HG03439 (cell line): ENCODE measurements around the gene MXI1.
"Not testable (repeated sequence)": the region's sequence is repeated elsewhere in the genome, so short reads cannot be mapped to it uniquely, and the experiment has no call there.

Experiments
- ATAC-seq: cut with Tn5 transposase; IDR thresholded peaks from one replicate; pipeline ENCODE4 v1.9.1; 2021; ENCODE audit warnings: mild to moderate bottlenecking, moderate library complexity; ENCODE audit not compliant: unreplicated experiment

MXI1 gene

DNA sequence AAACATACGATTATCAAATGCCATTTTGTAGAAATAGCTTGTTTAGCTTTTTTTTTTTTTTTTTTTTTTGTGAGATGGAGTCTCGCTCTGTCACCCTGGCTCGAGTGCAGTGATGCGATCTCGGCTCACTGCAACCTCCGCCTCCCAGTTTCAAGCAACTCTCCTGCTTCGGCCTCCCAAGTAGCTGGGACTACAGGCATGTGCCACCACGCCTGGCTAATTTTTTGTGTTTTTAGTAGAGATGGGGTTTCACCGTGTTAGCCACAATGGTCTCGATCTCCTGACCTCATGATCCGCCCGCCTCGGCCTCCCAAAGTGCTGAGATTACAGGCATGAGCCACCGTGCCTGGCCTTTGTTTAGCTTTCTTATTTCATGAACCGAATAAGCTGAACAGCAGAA, 65.6 kb downstream of the MXI1 start:
- ATAC-seq, result not testable (repeated sequence)

DNA sequence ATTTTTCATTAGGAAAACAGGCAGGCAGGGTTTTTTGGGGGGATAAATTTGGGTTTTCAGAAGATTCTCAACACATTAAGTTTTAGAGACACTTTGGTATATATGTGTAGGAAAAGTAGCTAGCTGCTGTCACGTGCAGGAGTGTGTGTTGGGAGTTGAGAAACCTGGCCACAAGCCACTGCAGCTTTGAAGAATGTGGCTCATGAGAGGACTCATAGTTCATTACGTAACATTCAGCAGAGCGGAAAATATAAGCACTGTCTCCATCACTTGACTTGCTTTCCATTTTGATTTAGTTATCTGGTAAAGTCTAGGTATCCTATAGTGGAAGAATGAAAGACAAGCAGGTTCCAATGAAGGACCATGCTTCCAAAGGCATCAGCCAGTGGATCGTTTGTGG, 66.1 kb downstream of the MXI1 start:
- ATAC-seq, result no peak

DNA sequence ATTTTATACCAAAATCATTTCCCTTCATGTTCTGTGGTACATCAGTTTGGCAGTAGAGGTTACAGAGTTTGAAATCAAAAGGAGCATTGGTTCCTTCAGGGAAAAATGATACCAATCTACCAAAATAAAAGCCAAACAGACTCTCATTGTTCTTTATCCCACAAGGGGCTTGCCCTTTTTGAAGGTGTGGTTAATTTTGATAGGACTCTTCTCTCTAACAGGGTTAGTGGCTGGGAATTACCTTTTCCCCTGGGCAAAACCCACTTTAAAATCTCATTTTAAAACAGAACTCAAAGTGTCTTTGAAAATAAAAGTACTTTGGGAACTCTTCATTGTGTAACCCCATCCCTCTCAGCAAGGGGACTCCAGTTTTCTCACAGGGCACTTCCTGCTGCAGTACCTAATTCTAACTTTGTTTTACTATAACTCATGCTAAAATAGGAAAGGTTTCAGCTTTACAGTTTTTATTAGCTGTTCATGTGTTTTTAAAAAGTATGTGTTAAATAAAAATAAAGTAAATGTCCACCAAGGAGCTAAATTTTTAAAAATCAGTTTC, 66.7 kb downstream of the MXI1 start:
- no peak for ATAC-seq

DNA sequence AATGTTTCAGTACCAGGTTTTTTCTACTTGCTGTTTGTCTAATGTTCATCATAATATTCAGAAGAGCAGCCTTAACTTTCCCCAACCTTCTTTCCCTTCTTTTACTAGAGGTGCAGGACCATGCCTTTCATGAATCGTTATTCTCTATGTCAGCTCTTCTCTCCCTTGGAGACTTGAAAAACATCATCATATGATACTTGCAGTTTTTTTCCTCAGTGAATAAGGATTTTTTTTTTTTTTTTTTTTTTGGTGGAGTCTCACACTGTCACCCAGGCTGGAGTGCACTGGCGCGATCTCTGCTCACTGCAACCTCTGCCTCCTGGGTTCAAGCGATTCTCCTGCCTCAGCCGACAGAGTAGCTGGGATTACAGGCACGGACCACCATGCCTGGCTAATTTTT, 67.2 kb downstream of the MXI1 start:
- ATAC-seq, result no peak

DNA sequence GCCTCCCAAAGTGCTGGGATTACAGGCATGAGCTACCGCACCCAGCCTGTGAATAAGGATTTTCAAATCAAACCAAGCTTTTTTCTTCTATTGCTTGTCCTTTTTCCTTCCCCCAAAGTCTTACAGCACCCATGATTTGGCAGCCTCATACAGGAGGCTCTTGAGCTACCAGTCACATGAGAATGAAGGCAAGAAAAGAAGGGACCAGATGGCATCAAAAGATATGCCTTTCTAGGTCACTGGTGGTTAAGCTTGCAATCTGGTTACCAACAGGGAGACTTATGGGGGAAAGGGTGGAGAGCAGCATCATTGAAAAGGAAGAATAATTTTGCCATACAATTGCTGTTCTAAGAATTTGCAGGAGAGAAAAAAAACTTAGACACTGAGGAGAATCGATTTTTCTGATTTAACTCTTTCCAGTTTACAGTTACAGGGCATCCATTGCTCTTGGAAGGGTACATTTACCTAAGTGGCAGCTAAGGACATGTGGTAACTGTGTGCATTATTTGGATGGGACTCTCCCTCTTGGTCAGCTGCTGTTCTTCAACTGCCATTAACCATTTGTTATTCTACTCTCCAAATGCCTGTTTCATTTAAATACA, 67.8 kb downstream of the MXI1 start:
- ATAC-seq, result no peak

DNA sequence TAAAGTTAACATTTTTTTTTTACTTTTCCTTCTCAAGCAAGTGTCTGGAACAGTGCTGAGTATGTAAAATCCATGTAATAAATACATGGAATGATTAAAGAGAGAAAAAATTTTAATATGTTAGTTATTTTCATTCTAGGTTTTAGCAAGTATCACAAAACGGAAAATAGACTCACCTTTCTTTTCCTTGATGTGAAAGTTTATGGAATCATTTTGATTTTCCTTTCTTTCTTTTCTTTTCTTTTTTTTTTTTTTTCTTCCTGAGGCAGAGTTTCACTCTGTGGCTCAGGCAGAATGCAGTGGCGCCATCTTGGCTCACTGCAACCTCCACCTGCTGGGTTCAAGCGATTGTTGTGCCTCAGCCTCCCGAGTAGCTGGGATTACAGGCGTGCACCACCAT, 69.2 kb downstream of the MXI1 start:
- ATAC-seq, result no peak

DNA sequence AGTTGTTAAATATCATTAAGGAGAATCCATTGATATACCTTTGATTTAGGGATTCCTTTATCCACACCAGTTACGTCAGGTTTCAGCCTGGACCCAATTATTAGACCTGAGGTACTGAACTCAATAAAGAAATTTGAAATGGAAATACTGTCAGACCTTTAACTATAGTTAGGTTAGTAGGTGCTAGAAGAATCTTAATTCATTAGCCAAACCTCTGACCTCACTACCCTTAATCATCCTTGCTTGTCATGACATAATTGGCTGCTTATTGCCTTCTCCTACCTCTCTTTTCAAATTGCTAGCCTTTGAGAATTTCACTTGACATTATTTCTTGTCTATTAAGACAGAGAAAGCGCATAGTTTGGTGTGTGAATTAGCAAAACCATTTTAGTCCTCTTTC, 70.2 kb downstream of the MXI1 start:
- no peak for ATAC-seq

DNA sequence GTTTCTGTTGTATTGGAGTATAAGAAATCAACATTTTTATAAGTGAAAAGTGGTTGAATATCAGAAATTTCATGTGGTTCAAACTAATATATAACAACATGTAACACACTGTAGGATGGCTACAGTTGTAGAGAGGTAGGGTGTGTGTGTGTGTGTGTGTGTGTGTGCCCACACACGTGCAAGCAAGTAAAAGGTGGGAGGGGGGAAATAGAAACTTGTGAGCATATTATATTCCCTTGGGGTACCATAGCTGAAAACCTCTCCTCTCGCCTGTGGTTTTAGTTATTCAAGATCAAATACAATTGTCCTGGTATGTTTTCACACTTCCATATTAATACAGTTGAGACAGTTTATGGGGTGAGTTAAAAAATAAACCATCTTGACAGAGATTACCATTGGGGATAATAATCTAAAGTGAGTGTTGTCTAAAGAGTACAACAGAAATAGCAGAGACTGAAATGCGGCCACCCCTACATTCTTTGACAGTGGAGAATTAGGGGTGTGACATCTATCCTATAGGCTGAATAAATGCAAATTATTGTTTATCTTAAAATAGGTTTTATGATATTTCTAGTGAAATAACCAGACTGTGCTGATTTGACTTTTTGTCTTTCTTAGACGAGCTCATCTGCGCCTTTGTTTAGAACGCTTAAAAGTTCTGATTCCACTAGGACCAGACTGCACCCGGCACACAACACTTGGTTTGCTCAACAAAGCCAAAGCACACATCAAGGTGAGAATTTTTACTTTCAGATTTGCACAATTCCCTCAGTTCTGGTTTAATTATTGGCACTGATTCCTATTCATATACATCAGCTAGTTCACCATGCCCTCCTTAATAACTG, 71.4 kb downstream of the MXI1 start:
- ATAC-seq, result no peak

DNA sequence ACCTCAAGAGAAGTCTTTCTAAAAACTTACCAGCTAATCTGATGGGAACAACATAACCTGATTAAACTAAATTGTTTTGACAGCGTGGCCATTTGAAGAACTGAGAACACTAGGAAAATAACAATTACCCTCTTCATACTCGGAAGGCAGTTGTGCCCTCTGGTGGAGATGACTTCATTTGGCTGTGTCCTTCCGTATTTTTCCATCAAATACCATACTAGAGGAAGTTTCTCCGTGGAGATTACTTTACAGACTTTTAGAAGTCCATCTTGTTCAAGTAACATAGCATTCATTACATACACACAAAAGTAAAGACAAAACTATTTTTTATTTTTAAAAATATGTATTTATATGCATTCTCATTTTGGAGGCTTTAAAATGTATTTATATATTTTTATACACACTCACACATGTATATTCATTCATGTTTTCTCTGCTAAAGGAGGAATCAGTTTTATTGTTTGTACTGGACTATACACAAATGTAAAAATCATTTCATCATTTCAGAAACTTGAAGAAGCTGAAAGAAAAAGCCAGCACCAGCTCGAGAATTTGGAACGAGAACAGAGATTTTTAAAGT, 72.1 kb downstream of the MXI1 start:
- ATAC-seq, result no peak

DNA sequence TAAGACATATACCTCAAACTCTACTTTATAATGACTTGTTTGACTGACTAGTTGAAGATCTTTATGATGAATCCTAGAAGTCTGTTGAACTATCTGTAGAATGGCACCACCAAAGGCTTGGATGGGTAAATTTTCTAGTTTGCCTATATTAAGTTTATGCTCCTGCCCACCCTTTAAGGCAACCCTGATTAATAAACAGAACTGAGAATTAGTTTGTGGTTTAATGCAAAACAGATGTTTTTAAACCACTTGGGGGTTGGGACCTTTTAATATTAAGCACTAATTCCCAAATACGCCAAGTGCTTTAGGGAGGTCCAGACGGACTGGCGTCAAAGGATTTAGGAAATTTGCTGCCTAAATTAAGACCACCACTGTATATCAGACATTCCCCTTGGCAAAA, 76.9 kb downstream of the MXI1 start:
- ATAC-seq, result no peak

DNA sequence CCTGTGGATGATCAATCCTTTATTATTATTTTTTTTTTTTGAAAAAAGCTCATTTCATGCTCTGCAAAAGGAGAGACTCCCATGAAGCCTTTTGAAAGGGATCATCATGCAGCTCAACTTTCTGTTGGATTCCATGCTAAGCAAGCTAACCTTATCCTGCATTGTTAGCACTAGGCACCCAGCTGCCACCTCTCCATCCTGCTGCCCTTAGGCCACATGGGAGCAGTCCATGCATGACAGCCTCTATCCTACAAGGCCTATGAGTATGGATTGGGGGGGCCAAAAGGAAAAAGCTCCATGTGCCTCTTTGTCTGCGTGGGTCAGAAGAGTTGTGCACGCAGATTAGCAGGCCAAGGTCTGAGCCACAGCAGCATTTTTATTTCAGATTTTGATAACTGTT, 78.1 kb downstream of the MXI1 start:
- no peak for ATAC-seq

DNA sequence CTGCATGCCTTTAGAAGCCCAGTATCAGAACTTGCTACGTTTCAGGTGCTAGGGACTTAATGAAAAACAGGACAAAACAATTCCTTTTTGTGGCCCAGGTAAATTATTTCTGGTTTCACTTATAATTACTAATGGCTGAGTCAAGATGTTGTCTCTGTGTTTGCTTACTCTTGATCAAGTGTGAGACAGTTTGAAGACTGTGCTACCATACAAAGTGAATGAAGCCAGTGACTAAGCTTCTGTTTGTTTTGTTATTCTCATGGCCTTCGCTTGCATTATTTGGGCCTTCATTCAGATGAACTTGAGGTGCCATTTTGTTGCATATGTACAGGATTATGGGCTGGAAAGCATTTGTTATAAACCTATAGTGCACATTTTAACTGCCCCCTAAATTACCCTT, 79.4 kb downstream of the MXI1 start:
- ATAC-seq, result no peak

DNA sequence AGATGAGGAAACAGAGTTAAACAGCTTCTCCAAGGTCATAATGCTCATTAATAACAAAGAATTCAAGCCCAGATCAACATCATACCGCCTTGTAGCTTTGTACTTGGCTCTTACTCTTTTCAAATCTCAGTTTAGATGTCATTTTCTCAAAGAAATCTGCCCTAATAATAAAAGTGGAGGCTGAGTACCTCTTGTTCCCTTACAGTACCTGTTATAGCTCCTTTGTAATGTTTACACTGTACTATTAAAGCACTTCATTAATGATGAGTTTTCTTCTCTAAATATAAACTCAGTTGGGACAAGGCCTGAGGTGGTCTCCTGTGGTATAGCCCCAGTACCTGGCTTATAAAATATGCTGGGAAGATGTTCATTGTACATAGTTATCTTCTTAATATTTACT, 89.6 kb downstream of the MXI1 start:
- no peak for ATAC-seq

DNA sequence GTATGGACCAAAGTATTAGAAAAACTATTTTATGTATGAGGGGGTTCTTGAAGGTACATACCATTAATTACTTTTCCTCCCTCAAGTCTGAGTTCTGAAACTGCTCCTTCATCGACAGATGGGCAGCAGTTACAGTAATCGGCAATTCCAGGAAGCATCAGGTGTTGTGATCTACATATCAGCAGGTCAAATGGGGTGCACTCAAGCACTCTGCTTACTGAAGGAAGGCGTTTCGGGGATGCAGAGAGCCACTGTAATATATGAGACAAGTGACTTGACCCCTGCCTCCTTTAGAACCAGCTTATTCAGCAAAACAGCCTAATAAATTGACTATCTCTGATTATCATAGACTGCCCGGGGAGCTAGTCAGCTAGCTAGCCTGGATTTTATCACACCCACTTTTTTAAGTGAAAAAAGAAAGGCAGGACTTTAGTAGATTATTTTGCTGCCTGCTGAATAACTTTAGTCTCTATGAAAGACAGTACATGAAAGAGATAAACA, 93.1 kb downstream of the MXI1 start:
- ATAC-seq, result no peak

DNA sequence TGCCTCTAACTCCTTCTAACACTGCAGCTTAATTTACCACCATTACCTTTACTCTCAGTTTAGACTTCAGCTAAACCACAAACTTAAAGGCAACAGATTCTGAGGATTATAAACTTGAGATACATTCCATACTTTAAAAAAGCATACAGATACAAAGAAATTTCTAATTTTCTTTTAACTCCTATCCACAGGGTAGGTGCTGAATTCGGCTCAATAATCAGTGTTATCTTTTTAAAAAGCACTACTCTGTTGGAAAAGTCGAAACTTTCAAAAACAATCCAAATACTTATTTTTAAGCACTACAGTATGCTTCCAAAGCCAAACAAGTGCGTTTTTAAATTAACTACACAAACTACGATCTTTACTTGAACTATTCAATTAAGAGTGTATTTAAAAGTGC, 96.3 kb downstream of the MXI1 start:
- no peak for ATAC-seq

DNA sequence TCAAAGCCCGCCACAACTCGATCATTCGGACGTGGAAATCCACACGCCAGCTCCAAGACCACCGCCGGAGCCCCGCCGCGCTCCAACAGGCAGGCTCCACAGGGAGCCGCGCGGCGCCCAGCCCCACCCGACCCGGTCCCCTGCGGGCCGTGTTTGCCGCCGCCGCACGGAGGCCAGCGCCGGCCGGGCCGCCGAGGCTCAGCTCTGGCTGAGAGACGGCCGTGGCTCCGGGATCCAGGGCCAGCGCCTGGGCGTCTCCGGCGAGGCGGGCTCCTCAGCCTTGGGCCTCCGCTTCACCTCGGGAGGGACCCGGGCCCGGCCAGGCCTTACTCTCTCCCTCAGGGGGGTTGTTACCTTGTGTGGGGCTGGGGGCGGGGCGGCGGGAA, 97.0 kb downstream of the MXI1 start:
- peak; percentile 34 for ATAC-seq

DNA sequence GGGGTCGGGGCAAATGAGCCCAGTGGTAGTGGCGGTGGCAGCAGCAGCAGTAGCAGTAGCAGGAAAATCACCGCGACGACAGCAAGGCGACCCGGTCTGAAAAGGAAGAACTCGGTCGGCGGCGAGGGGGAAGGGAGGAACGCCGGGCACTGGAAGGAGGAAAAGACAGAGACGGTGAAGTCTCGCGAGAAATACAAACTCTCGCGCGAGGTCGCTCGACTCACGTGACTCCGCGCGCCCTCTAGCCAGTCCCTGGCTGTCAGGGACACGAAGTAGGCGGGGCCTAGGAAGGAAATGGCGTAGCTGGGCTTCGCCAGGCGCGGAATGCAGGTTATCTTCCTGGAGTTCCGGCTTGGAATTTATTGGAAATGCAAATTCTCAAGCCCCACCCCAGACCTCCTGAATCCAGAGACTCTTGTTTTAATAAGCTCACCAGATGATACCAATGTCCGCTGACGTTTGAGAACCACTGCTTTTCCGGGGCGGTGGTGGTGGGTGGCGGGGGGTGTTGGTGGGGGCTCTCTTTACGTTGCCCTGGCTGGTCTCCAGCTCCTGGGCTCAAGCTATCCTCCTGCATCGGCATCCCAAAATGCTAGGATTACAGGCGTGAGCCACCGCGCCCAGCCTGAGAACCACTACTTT, 97.5 kb downstream of the MXI1 start, which contains the start of gene SMNDC1:
SMNDC1 (minus strand) TSS at position 141 of the 642 bp plus-strand sequence. CDS start 1,333 bp downstream, outside the sequence.
- ATAC-seq, result peak; percentile 94

DNA sequence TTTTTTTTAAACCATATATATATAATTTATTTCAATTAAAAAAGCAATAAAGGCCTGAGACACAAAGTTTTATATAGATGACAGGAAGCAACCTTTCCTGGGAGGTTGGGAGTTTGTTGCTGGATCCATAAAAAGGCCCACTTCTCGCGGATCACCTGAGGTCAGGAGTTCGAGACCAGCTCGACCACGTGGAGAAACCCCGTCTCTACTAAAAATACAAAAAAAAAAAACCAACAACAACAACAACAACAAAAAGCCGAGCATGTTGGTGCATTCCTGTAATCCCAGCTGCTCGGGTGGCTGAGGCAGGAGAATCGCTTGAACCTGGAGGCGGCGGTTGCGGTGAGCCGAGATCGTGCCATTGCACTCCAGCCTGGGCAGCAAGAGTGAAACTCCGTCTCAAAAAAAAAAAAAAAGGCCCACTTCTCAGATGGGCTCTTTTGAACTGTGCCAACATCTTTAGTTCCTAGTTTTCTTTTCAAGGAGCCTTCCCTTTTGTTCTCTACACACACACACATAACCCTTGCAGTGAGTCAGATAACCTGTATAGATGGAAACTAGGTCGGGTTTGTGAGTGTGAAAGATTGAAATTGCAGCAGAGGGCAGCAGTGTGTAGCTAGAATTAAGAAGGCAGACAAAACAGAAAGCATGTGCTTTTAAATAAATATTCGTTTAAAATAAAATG, 98.5 kb downstream of the MXI1 start:
- ATAC-seq, result peak; percentile 38

DNA sequence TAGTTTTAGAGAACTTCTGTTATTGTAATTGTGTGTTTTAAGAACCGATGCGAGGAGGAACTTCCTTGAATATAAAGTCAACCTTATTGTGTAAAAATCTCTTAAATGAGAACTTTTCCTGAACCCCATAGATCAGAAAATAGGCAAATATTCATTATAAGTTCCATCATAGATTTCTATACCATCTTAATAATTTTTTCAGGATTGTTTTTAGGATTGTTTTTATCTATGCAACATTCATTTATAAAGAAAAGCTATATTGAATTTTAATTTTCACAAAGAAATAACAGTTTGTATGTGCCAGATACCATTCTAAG, 99.0 kb downstream of the MXI1 start:
- no peak for ATAC-seq

DNA sequence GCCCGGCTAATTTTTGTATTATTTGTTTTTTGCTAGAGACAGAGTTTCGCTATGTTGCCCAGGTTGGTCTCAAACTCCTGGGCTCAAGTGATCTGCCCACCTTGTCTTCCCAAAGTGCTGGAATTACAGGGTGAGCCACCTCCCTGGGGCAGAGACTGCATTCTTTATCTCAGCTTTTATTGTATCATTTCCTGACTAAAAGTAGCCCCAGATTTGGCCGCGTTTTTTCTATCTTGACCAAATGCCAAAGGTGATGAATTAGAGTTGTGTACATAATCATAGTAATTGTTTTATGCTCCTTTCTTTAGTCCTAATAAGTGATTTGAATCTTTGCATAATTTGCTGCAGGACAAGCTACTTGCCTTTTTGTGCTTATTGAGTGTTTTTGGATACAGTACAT, 100.4 kb downstream of the MXI1 start:
- no peak for ATAC-seq

DNA sequence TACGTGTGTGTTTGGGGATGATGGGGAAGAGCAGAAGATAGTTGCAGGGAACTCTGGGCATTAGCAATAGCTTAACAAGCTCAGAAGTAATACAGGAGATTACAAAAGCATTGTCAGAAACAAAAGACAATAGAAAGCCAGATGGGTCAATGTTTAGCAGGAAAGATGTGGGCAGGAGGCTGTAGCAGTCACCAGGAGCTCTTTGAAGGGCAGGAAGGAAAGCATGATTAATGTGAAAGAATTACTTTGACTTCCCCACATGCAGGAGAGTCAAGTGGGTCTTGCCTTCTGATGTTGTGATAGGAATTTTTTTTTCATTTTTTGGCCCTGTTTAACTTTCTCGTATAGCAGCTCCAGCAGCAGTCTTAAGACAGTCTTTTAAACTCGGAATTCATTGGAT, 103.3 kb downstream of the MXI1 start:
- no peak for ATAC-seq
